Measurements from ENCODE around the gene HMG20B. TPM values are rescaled to one million over a fixed set of nuclear protein-coding genes. Genes with fewer than 3 reads are reported as not detected.

The HMG20B gene
- total RNA-seq, 1 experiment from 2014 or later: 58.1 TPM

GRCh38 chr19:3627351-3627723, 54.6 kb downstream of the HMG20B start:
- intact Hi-C loops (cut with micrococcal nuclease; ENCODE audit: unreplicated experiment): no loop called here
- BruUV-seq (replicated peaks): no TSS peak
- TF ChIP-seq, protein P1, sequence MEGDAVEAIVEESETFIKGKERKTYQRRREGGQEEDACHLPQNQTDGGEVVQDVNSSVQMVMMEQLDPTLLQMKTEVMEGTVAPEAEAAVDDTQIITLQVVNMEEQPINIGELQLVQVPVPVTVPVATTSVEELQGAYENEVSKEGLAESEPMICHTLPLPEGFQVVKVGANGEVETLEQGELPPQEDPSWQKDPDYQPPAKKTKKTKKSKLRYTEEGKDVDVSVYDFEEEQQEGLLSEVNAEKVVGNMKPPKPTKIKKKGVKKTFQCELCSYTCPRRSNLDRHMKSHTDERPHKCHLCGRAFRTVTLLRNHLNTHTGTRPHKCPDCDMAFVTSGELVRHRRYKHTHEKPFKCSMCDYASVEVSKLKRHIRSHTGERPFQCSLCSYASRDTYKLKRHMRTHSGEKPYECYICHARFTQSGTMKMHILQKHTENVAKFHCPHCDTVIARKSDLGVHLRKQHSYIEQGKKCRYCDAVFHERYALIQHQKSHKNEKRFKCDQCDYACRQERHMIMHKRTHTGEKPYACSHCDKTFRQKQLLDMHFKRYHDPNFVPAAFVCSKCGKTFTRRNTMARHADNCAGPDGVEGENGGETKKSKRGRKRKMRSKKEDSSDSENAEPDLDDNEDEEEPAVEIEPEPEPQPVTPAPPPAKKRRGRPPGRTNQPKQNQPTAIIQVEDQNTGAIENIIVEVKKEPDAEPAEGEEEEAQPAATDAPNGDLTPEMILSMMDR (IDR thresholded peaks at IDR 0.05; ENCODE audit: unreplicated experiment): no peak
- Mint-ChIP-seq H3K27ac (ENCODE audit: unreplicated experiment) (peak overlapping the region; percentile 96), H3K36me3 (ENCODE audit: insufficient read depth, unreplicated experiment) (peaks cover 28% of the 10 kb centered on the region), H3K9me3 (ENCODE audit: low read depth, unreplicated experiment) (no peaks in the 10 kb centered on the region), H3K27me3 (ENCODE audit: unreplicated experiment) (no peaks in the 10 kb centered on the region), H3K4me1 (ENCODE audit: low read depth, unreplicated experiment) (no peaks in the 10 kb centered on the region), H3K4me3 (ENCODE audit: low read depth, unreplicated experiment) (peak overlapping the region; percentile 99)
- no peak for DNase-seq
- CTCF ChIA-PET: no interaction called here

Other genes with a start within 250 kb of the HMG20B start
- gene NFIC, start 206.4 kb upstream of the HMG20B start, total RNA-seq (2022): 56.3 and 60.5 TPM in 2 replicates
- 1.5 and 6.3 TPM in 2 replicates for gene SMIM24, start 92.4 kb upstream of the HMG20B start, total RNA-seq (2022)
- not detected in 2 replicates for gene SMIM44, start 89.5 kb upstream of the HMG20B start, total RNA-seq (2022)
- 10.9 and 11.6 TPM in 2 replicates for gene DOHH, start 72.3 kb upstream of the HMG20B start, total RNA-seq (2022)
- 33.1 and 34.5 TPM in 2 replicates for gene FZR1, start 66.6 kb upstream of the HMG20B start, total RNA-seq (2022)
- gene TEKTIP1, start 33.8 kb upstream of the HMG20B start, total RNA-seq (2022): 1.4 and 2.7 TPM in 2 replicates
- 95.2 and 105 TPM in 2 replicates for gene MFSD12, start 15.4 kb upstream of the HMG20B start, total RNA-seq (2022)
- gene GIPC3, start 12.5 kb downstream of the HMG20B start, total RNA-seq (2022): not detected in 2 replicates
- gene TBXA2R, start 33.9 kb downstream of the HMG20B start, total RNA-seq (2022): 0.20 and 0.24 TPM in 2 replicates
- 20.2 and 21.4 TPM in 2 replicates for gene CACTIN, start 53.8 kb downstream of the HMG20B start, total RNA-seq (2022)
- 23.6 and 26.3 TPM in 2 replicates for gene PIP5K1C, start 127.5 kb downstream of the HMG20B start, total RNA-seq (2022)
- gene TJP3, start 135.4 kb downstream of the HMG20B start, total RNA-seq (2022): 84.8 and 111 TPM in 2 replicates
- 18.1 and 19.6 TPM in 2 replicates for gene APBA3, start 188.7 kb downstream of the HMG20B start, total RNA-seq (2022)
- gene MRPL54, start 189.7 kb downstream of the HMG20B start, total RNA-seq (2022): 26.1 and 31.0 TPM in 2 replicates
- gene RAX2, start 199.3 kb downstream of the HMG20B start, total RNA-seq (2022): not detected in 2 replicates
- not detected in 2 replicates for gene MATK, start 213.4 kb downstream of the HMG20B start, total RNA-seq (2022)